GM12878 (cell line): ENCODE results near the gene EEFSEC. TPM values are rescaled to one million over a fixed set of nuclear protein-coding genes. Genes with fewer than 3 reads are reported as not detected.

Source experiments
- ATAC-seq: fragments of 200-7000 bp; cut with Tn5 transposase; 3 replicates; pipeline ENCODE4 v1.9.1; 2020; ENCODE audit warnings: mild to moderate bottlenecking, moderate library complexity
- BruUV-seq: library from RNA; stranded (reverse); fragments of 400-500 nt; replicated peaks from 2 replicates; lab custom pipeline; 2021; lab: Mats Ljungman, UMichigan
- CTCF ChIA-PET: fragments of 300-600 bp; sonication (Branson Sonifier 250); formaldehyde crosslinking; extraction: SDS; loops from one replicate; lab custom pipeline; 2021; ENCODE audit warnings: inconsistent platforms; lab: Yijun Ruan, JAX
- POLR2A ChIA-PET: fragments of 350-600 bp; formaldehyde crosslinking; extraction: SDS; loops from one replicate; lab custom pipeline; 2021; ENCODE audit warnings: inconsistent platforms; lab: Charles Lee
- RAD21 ChIA-PET: fragments of 300-600 bp; sonication (Branson Sonifier 250); formaldehyde crosslinking; loops from one replicate; lab custom pipeline; 2023; ENCODE audit warnings: antibody characterized with exemption; ENCODE audit not compliant: unreplicated experiment; lab: Charles Lee
- SMC1A ChIA-PET: fragments of 300-600 bp; sonication (Branson Sonifier 250); formaldehyde crosslinking; loops from one replicate; lab custom pipeline; 2023; ENCODE audit not compliant: unreplicated experiment, uncharacterized antibody; lab: Charles Lee
- DNase-seq: peaks from one replicate; pipeline ENCODE4 v3.0.0-alpha.2; 2011; ENCODE audit warnings: low read depth, low spot score
- FAIRE-seq: peaks from 3 replicates; lab custom pipeline; 2011; peaks lifted over from hg19 to GRCh38; lab: Jason Lieb, UNC
- H2AFZ ChIP-seq: 2 replicates; pipeline ENCODE4 v1.6.0; 2011; ENCODE audit warnings: low read depth, low read length, control low read depth; ENCODE audit not compliant: control insufficient read depth
- H3K27ac ChIP-seq: 2 replicates; pipeline ENCODE4 v1.5.1; 2011; ENCODE audit warnings: control low read depth; ENCODE audit not compliant: control insufficient read depth, insufficient read depth
- H3K27me3 ChIP-seq, 2 experiments: replicated peaks in 1 of 2; 2 replicates each; pipeline versions ENCODE4 v1.6.0 to v1.6.1; 2011; ENCODE audit warnings: low read length in 1 of 2; ENCODE audit not compliant: control insufficient read depth in 2 of 2, insufficient read depth in 2 of 2
- H3K36me3 ChIP-seq, 2 experiments: 2 replicates each; pipeline ENCODE4 v1.5.1; 2011; ENCODE audit warnings: low read length in 1 of 2; ENCODE audit not compliant: control insufficient read depth in 2 of 2, insufficient read depth in 2 of 2
- H3K4me1 ChIP-seq: 2 replicates; pipeline ENCODE4 v1.6.1; 2011; ENCODE audit warnings: mild to moderate bottlenecking, low read length, moderate library complexity, mixed read lengths; ENCODE audit not compliant: control insufficient read depth, insufficient read depth
- H3K4me2 ChIP-seq: 2 replicates; pipeline ENCODE4 v1.6.0; 2011; ENCODE audit warnings: control low read depth; ENCODE audit not compliant: control insufficient read depth, insufficient read depth
- H3K4me3 ChIP-seq: fragments of 200-600 bp; sonication (generic); 2 replicates; pipeline ENCODE4 v1.5.1; 2016
- H3K79me2 ChIP-seq: 2 replicates; pipeline ENCODE4 v1.6.0; 2011; ENCODE audit warnings: low read length; ENCODE audit not compliant: control insufficient read depth, insufficient read depth
- H3K9ac ChIP-seq: 2 replicates; pipeline ENCODE4 v1.8.0; 2011; ENCODE audit warnings: low read length, control low read depth, mixed read lengths; ENCODE audit not compliant: control insufficient read depth, insufficient read depth
- H3K9me3 ChIP-seq: replicated peaks from 3 replicates; pipeline ENCODE4 v1.5.1; 2011; ENCODE audit warnings: mild to moderate bottlenecking, low read length; ENCODE audit not compliant: control insufficient read depth, insufficient read depth
- H4K20me1 ChIP-seq: 2 replicates; pipeline ENCODE4 v1.6.0; 2011; ENCODE audit not compliant: control insufficient read depth, insufficient read depth
- EP300 ChIP-seq, 2 experiments: fragments of 150-350 bp in 1 of 2; IDR thresholded peaks; 2 replicates each; pipeline ENCODE4 v1.6.1; 2011 to 2012; ENCODE audit warnings: low read depth in 2 of 2, low read length in 2 of 2, borderline replicate concordance in 1 of 2, improper control_type of control experiment in 1 of 2, inconsistent platforms in 1 of 2; ENCODE audit not compliant: control insufficient read depth in 1 of 2
- GATAD2B ChIP-seq: fragments of 450-650 bp; conservative IDR thresholded peaks from 2 replicates; pipeline ENCODE4 v1.6.1; 2017; ENCODE audit warnings: low read depth, mild to moderate bottlenecking, moderate library complexity
- IKZF1 ChIP-seq: fragments of 450-650 bp; conservative IDR thresholded peaks from 2 replicates; pipeline ENCODE4 v1.6.1; 2017; ENCODE audit warnings: antibody characterized with exemption, mild to moderate bottlenecking
- NR2C2 ChIP-seq: IDR thresholded peaks from 2 replicates; pipeline ENCODE4 v1.6.1; 2011; ENCODE audit warnings: borderline replicate concordance, low read depth; ENCODE audit not compliant: control insufficient read depth, insufficient read length
- POU2F2 ChIP-seq: IDR thresholded peaks from 3 replicates; pipeline ENCODE4 v1.6.1; 2011; ENCODE audit warnings: low read depth, mild to moderate bottlenecking, low read length, borderline replicate concordance
- SIN3A ChIP-seq: IDR thresholded peaks from 2 replicates; pipeline ENCODE4 v1.6.1; 2012; ENCODE audit warnings: low read depth, low read length, improper control_type of control experiment
- SPI1 ChIP-seq: IDR thresholded peaks from 2 replicates; pipeline ENCODE4 v1.6.1; 2011; ENCODE audit warnings: low read depth, mild to moderate bottlenecking, low read length, moderate library complexity, borderline replicate concordance; ENCODE audit not compliant: insufficient read depth
- TCF12 ChIP-seq: IDR thresholded peaks from 2 replicates; pipeline ENCODE4 v1.6.1; 2011; ENCODE audit warnings: low read depth, mild to moderate bottlenecking, low read length
- WRNIP1 ChIP-seq: IDR thresholded peaks from 2 replicates; pipeline ENCODE4 v1.6.1; 2011; ENCODE audit warnings: low read depth, low read length, improper control_type of control experiment, borderline replicate concordance
- WGBS: methylation state at CpG from one replicate; pipeline ENCODE4 v1.1.6; 2016; ENCODE audit warnings: low lambda C conversion rate; ENCODE audit not compliant: insufficient replicate concordance, insufficient coverage; ENCODE audit errors: missing lambda C conversion rate; 5-methylcytosine and 5-hydroxymethylcytosine counted together
- in situ Hi-C: fragments of 300-500 bp; cut with MboI; formaldehyde crosslinking; loops from 9 replicates; pipeline ENCODE4 v1.14.3; 2018; ENCODE audit warnings: mixed read lengths
- intact Hi-C: fragments of 100-400 bp; cut with micrococcal nuclease; formaldehyde crosslinking; loops from one replicate; pipeline ENCODE4 v1.14.2; 2022; ENCODE audit not compliant: unreplicated experiment
- polyA plus RNA-seq, 11 experiments: library from polyadenylated mRNA; depleted of rRNA in 4 of 11; unstranded in 6 of 11; stranded (reverse) in 5 of 11; fragments of >200 nt; fragmentation: Nextera tagmentation in 4 of 11; fragmentation: Illumina TruSeq in 1 of 11; extraction: Ambion mirVana in 4 of 11; extraction: Trizol in 1 of 11; gene quantifications; 1 replicate in 1 of 11; 2 replicates in 10 of 11; pipeline versions ENCODE4 v1.2.1 to v1.2.3, GENCODE V29; 2011 to 2016; ENCODE audit warnings: inconsistent platforms in 2 of 11, missing spikeins in 2 of 11, low read depth in 1 of 11
- total RNA-seq, 4 experiments: library from RNA; depleted of rRNA in 3 of 4; stranded (reverse); fragments of >200 nt in 3 of 4; fragmentation: Illumina TruSeq in 1 of 4; extraction: Trizol in 1 of 4; gene quantifications; 2 replicates each; pipeline versions ENCODE4 v1.2.1 to v1.2.3, GENCODE V29; 2013 to 2021
- TF ChIP-seq, protein P1 (sequence below), 3 experiments: IDR thresholded peaks in 2 of 3; conservative IDR thresholded peaks in 1 of 3; 2 replicates each; pipeline ENCODE4 v1.5.1; 2011; ENCODE audit warnings: low read depth in 3 of 3, low read length in 3 of 3, mild to moderate bottlenecking in 3 of 3, control low read depth in 2 of 3, moderate library complexity in 2 of 3, inconsistent platforms in 1 of 3, mixed read lengths in 1 of 3; ENCODE audit not compliant: control insufficient read depth in 2 of 3, insufficient read depth in 1 of 3; ENCODE audit errors: extremely low read depth in 1 of 3
- TF ChIP-seq, protein P2 (sequence below): IDR thresholded peaks from 2 replicates; pipeline ENCODE4 v1.6.1; 2012; ENCODE audit warnings: low read depth, low read length, improper control_type of control experiment

The EEFSEC gene
- total and polyA plus RNA-seq, 10 of the 15 experiments (the other 5 are each of a cell fraction or from before 2014, with no cell fraction given), result 0.29 to 29.1 (median 16.1) TPM

DNA sequence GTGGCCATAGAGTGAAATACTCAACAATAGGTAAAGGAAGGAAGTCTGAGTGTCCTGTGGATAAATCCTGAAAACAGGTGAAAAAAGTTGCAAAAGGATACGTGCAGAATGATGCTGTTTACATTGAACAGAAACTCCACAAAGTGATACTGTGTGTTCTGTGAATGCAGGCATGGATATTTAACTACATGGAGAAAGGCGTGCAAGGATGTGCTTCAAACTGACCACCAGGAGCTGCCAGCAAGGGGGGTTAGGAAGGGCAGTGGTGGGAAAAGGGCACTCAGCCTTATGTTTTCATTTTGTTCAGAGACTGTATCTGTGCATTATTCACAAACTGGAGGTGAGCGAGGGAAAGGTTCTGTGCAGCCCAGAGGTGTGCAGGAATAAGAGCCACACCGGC is 266.0 kb downstream of the EEFSEC start:
- no peak for ATAC-seq
- Histone ChIP-seq H3K27ac (no peak overlapping the region), H3K79me2 (no peaks in the 10 kb centered on the region), H3K4me1 (no peaks in the 10 kb centered on the region), H2AFZ (no peak overlapping the region), H3K9ac (no peak overlapping the region), H3K4me3 (no peak overlapping the region), H3K4me2 (no peak overlapping the region), H3K9me3 (no peaks in the 10 kb centered on the region), H4K20me1 (no peaks in the 10 kb centered on the region), H3K36me3 (no peaks in the 10 kb centered on the region), H3K27me3 (no peaks in the 10 kb centered on the region)
- BruUV-seq, result no TSS peak
- intact Hi-C loops (no loop called here), in situ Hi-C loops (no loop called here)
- RAD21 ChIA-PET, result no interaction called here
- DNase-seq, result no peak
- WGBS, result 71% methylated on average over 4 of the region's 4 CpGs
- no peak for FAIRE-seq
- TF ChIP-seq IKZF1, result no peak
- TF ChIP-seq, protein P1, sequence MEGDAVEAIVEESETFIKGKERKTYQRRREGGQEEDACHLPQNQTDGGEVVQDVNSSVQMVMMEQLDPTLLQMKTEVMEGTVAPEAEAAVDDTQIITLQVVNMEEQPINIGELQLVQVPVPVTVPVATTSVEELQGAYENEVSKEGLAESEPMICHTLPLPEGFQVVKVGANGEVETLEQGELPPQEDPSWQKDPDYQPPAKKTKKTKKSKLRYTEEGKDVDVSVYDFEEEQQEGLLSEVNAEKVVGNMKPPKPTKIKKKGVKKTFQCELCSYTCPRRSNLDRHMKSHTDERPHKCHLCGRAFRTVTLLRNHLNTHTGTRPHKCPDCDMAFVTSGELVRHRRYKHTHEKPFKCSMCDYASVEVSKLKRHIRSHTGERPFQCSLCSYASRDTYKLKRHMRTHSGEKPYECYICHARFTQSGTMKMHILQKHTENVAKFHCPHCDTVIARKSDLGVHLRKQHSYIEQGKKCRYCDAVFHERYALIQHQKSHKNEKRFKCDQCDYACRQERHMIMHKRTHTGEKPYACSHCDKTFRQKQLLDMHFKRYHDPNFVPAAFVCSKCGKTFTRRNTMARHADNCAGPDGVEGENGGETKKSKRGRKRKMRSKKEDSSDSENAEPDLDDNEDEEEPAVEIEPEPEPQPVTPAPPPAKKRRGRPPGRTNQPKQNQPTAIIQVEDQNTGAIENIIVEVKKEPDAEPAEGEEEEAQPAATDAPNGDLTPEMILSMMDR (IDR thresholded peaks at IDR 0.05 in 2 of 3, conservative IDR thresholded peaks at IDR 0.05 in 1 of 3; ENCODE audit: control insufficient read depth in 2 of 3, extremely low read depth in 1 of 3, insufficient read depth in 1 of 3, low read depth in 3 of 3, low read length in 3 of 3), result no peak
- no peak for TF ChIP-seq GATAD2B
- TF ChIP-seq EP300 (IDR thresholded peaks at IDR 0.05; ENCODE audit: borderline replicate concordance in 1 of 2, control insufficient read depth in 1 of 2, low read depth in 2 of 2, low read length in 2 of 2), result no peak
- TF ChIP-seq WRNIP1, result no peak
- TF ChIP-seq TCF12, result no peak
- no peak for TF ChIP-seq NR2C2
- no peak for TF ChIP-seq POU2F2
- TF ChIP-seq, protein P2, sequence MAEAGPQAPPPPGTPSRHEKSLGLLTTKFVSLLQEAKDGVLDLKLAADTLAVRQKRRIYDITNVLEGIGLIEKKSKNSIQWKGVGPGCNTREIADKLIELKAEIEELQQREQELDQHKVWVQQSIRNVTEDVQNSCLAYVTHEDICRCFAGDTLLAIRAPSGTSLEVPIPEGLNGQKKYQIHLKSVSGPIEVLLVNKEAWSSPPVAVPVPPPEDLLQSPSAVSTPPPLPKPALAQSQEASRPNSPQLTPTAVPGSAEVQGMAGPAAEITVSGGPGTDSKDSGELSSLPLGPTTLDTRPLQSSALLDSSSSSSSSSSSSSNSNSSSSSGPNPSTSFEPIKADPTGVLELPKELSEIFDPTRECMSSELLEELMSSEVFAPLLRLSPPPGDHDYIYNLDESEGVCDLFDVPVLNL, result no peak
- TF ChIP-seq SPI1, result no peak
- no peak for TF ChIP-seq SIN3A
- SMC1A ChIA-PET, result no interaction called here
- CTCF ChIA-PET, result no interaction called here
- POLR2A ChIA-PET, result no interaction called here
